ENCODE results near the gene HSP90AA1. TPM values are rescaled to one million over a fixed set of nuclear protein-coding genes. Genes with fewer than 3 reads are reported as not detected.

The HSP90AA1 gene
- total RNA-seq, 1 experiment from 2014 or later: 671 TPM

DNA sequence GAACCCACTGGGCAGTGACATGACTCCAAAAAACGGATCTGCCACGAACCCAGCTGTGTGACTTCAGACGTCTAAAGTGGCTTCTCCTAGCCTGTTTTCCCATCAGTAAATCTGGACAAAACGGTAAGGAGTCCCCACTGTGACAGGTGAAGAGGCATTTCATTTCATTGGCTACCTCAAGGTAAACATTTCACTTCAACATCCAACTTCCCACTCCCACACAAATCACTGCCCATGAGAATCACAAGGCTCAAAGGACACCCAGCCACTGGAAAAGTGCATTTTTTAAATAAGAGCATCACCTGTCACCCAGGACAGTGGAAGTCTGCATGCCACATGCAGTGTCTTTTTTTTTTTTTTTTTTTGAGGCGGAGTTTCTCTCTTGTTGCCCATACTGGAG is 27.9 kb downstream of the HSP90AA1 start:
- no peak overlapping the region for H2AFZ ChIP-seq (ENCODE audit: low read length)
- H3K9me2 ChIP-seq (replicated peaks; ENCODE audit: low read length): no peaks in the 10 kb centered on the region
- DNase-seq: no peak
- ATAC-seq: no peak
- H3K27me3 ChIP-seq (ENCODE audit: low read length): no peaks in the 10 kb centered on the region
- ChIA-PET CTCF (no interaction called here), POLR2A (ENCODE audit: unreplicated experiment) (no interaction called here)
- H4K20me1 ChIP-seq (ENCODE audit: low read length): no peaks in the 10 kb centered on the region
- H3K4me2 ChIP-seq (ENCODE audit: low read length): no peak overlapping the region
- no peaks in the 10 kb centered on the region for H3K9me3 ChIP-seq (ENCODE audit: low read length)
- intact Hi-C loops (cut with micrococcal nuclease): no loop called here
- peaks cover 10% of the 10 kb centered on the region for H3F3A ChIP-seq (ENCODE audit: low read length, unreplicated experiment)
- no peak overlapping the region for H3K9ac ChIP-seq (ENCODE audit: low read length)
- H3K36me3 ChIP-seq (ENCODE audit: low read depth, low read length): peaks cover 4% of the 10 kb centered on the region; the same call in 1 of the 2 replicates
- TF ChIP-seq EZH2 (IDR thresholded peaks at IDR 0.05; ENCODE audit: low read length, unreplicated experiment) (no peak), EZH2phosphoT487 (IDR thresholded peaks at IDR 0.05; ENCODE audit: borderline replicate concordance, low read length) (no peak)
- TF ChIP-seq, protein P1, sequence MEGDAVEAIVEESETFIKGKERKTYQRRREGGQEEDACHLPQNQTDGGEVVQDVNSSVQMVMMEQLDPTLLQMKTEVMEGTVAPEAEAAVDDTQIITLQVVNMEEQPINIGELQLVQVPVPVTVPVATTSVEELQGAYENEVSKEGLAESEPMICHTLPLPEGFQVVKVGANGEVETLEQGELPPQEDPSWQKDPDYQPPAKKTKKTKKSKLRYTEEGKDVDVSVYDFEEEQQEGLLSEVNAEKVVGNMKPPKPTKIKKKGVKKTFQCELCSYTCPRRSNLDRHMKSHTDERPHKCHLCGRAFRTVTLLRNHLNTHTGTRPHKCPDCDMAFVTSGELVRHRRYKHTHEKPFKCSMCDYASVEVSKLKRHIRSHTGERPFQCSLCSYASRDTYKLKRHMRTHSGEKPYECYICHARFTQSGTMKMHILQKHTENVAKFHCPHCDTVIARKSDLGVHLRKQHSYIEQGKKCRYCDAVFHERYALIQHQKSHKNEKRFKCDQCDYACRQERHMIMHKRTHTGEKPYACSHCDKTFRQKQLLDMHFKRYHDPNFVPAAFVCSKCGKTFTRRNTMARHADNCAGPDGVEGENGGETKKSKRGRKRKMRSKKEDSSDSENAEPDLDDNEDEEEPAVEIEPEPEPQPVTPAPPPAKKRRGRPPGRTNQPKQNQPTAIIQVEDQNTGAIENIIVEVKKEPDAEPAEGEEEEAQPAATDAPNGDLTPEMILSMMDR (conservative IDR thresholded peaks at IDR 0.05; ENCODE audit: low read depth, low read length): no peak
- H3K27ac ChIP-seq (ENCODE audit: low read length): no peak overlapping the region
- BruUV-seq (replicated peaks): no TSS peak
- H3K4me1 ChIP-seq (ENCODE audit: insufficient read depth, low read length): peaks cover 6% of the 10 kb centered on the region
- no peaks in the 10 kb centered on the region for H3K79me2 ChIP-seq (ENCODE audit: low read length)
- no peak overlapping the region for H3K4me3 ChIP-seq (ENCODE audit: low read length)

DNA sequence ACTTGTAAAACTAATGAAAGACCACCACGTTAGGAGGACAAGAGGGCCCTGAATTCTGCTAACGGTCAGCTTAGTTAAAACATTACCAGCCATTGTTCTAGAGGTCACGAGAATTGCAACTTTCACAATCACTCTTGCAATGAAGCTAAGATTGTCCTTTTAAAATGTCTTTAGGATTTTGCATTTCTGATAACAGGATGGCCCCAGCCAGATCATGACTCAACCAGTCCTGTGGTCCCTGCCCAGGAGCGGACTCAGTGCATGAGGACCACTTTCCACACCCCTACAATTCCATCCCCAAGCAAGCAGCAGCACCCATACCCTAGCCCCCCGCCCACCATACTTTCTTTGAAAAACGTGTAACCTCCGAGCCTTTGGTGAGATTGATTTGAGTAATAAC is 28.7 kb downstream of the HSP90AA1 start:
- intact Hi-C loops (cut with micrococcal nuclease): no loop called here
- ChIA-PET POLR2A (ENCODE audit: unreplicated experiment) (no interaction called here), CTCF (no interaction called here)
- no peaks in the 10 kb centered on the region for H3K4me1 ChIP-seq (ENCODE audit: insufficient read depth, low read length)
- TF ChIP-seq, protein P1 (conservative IDR thresholded peaks at IDR 0.05; ENCODE audit: low read depth, low read length): no peak
- TF ChIP-seq EZH2 (IDR thresholded peaks at IDR 0.05; ENCODE audit: low read length, unreplicated experiment) (no peak), EZH2phosphoT487 (IDR thresholded peaks at IDR 0.05; ENCODE audit: borderline replicate concordance, low read length) (no peak)
- DNase-seq (no peak), ATAC-seq (no peak)
- H3K9me2 ChIP-seq (replicated peaks; ENCODE audit: low read length): no peaks in the 10 kb centered on the region
- no peak overlapping the region for H3K27ac ChIP-seq (ENCODE audit: low read length)
- no peak overlapping the region for H3K4me3 ChIP-seq (ENCODE audit: low read length)
- H2AFZ ChIP-seq (ENCODE audit: low read length): no peak overlapping the region
- H3K4me2 ChIP-seq (ENCODE audit: low read length): no peak overlapping the region
- no peaks in the 10 kb centered on the region for H3K27me3 ChIP-seq (ENCODE audit: low read length)
- TSS peak; percentile 6 for BruUV-seq (replicated peaks)
- H3K79me2 ChIP-seq (ENCODE audit: low read length): no peaks in the 10 kb centered on the region
- no peaks in the 10 kb centered on the region for H4K20me1 ChIP-seq (ENCODE audit: low read length)
- H3K9me3 ChIP-seq (ENCODE audit: low read length): no peaks in the 10 kb centered on the region
- H3K36me3 ChIP-seq (ENCODE audit: low read depth, low read length): peaks cover 7% of the 10 kb centered on the region; the same call in 1 of the 2 replicates
- peaks cover 10% of the 10 kb centered on the region for H3F3A ChIP-seq (ENCODE audit: low read length, unreplicated experiment)
- H3K9ac ChIP-seq (ENCODE audit: low read length): no peak overlapping the region

DNA sequence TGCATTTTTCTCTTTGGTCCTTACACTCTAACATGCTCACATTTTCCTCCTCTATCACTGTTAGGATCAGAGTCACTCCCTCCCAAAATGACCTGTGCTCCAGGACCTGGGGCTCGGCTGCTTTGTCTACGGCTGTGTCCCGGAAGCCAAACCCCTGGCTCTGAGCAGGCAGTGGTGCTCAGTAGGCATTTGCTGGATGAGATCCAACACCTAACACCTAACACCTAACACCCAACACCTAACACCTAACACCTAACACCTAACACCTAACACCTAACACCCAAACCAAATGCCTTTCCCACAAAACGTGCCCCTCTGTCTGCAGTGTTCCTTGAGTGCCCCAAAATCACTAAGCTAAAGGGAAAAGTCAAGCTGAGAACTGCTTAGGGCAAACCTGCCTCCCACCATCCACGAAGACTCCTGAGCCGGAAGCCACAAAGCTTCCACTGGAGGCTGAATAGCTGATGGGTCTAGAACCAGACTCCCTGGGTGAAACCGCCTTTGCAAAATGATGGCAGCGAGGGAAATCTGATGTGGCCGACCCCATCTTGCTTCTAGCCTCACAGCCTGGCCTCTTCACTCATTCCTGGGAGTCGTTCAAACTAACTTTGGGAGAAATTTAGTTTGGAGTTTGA is 29.2 kb downstream of the HSP90AA1 start:
- ChIA-PET POLR2A (ENCODE audit: unreplicated experiment) (no interaction called here), CTCF (no interaction called here)
- H3K4me3 ChIP-seq (ENCODE audit: low read length): no peak overlapping the region
- no peak overlapping the region for H3K27ac ChIP-seq (ENCODE audit: low read length)
- no peak overlapping the region for H3K4me2 ChIP-seq (ENCODE audit: low read length)
- H3K9me2 ChIP-seq (replicated peaks; ENCODE audit: low read length): no peaks in the 10 kb centered on the region
- no peak overlapping the region for H2AFZ ChIP-seq (ENCODE audit: low read length)
- H3F3A ChIP-seq (ENCODE audit: low read length, unreplicated experiment): peaks cover 10% of the 10 kb centered on the region
- no peaks in the 10 kb centered on the region for H3K4me1 ChIP-seq (ENCODE audit: insufficient read depth, low read length)
- intact Hi-C loops (cut with micrococcal nuclease): no loop called here
- H3K79me2 ChIP-seq (ENCODE audit: low read length): no peaks in the 10 kb centered on the region
- no peaks in the 10 kb centered on the region for H3K27me3 ChIP-seq (ENCODE audit: low read length)
- DNase-seq (no peak), ATAC-seq (peak; percentile 6; the same call in 1 of the 2 replicates)
- H3K9me3 ChIP-seq (ENCODE audit: low read length): no peaks in the 10 kb centered on the region
- no peaks in the 10 kb centered on the region for H4K20me1 ChIP-seq (ENCODE audit: low read length)
- peaks cover 10% of the 10 kb centered on the region for H3K36me3 ChIP-seq (ENCODE audit: low read depth, low read length)
- no peak for TF ChIP-seq EZH2 (IDR thresholded peaks at IDR 0.05; ENCODE audit: low read length, unreplicated experiment)
- TF ChIP-seq, protein P1 (conservative IDR thresholded peaks at IDR 0.05; ENCODE audit: low read depth, low read length): no peak
- TF ChIP-seq EZH2phosphoT487 (IDR thresholded peaks at IDR 0.05; ENCODE audit: borderline replicate concordance, low read length): no peak
- BruUV-seq (replicated peaks): no TSS peak
- no peak overlapping the region for H3K9ac ChIP-seq (ENCODE audit: low read length)
